DMS53 treated with DMSO at 0.1 percent for 48 hours (cell line): ENCODE results near the gene HLA-DMB.

Experiments
- DNase-seq: peaks from one replicate; lab custom pipeline; 2025; ENCODE audit not compliant: unreplicated experiment; lab: John Stamatoyannopoulos, UW

HLA-DMB gene

DNA sequence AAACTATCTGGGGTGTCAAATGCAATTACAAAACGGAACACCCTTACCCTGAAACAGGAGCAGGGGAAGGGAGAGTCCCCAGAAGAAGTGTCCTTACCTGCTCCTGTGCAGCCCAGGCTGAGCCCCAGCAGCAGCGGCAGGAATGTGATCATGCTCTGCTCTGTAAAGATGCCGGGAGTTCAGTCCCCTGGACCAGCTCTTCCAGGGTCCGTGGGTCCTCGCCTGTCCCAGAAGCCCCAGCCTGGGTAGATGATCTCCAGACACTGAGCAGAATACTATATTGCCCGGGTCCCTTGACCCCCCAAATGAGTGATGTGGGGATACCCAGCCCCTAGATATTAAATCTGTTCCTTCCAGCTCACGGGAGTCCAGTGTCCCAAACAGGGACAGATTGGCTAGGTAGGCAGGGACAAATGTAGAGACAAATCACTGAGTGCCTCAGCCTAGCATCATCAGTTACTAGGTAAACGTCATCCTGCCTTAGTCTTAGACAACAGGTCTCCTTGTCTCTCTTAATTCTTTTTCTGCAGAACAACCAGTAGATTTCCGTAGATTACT, at the start of gene HLA-DMB:
Gene HLA-DMB (minus strand): TSS at position 373 of the 558 bp plus-strand sequence. CDS start 221 bp downstream, at position 152.
- peak; percentile 92 for DNase-seq

DNA sequence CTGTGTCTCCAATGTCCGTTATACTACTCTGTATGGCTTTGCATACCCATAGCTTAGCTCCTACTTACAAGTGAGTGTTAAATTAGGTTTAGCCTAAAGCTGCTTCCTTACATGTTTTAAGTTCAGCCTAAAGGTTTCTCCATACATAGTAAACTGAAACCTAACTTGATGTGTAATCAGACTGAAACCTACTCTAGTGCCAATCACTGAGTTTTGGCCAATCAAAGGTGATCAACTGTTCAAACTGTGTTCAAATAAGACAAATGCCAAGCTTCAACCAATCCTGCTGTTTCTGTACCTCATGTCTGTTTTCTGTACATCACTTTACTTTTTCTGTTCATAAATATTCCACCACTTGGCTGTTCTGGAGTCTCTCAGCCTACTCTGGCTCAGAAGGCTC, 48.5 kb upstream of the HLA-DMB start:
- DNase-seq, result no peak

DNA sequence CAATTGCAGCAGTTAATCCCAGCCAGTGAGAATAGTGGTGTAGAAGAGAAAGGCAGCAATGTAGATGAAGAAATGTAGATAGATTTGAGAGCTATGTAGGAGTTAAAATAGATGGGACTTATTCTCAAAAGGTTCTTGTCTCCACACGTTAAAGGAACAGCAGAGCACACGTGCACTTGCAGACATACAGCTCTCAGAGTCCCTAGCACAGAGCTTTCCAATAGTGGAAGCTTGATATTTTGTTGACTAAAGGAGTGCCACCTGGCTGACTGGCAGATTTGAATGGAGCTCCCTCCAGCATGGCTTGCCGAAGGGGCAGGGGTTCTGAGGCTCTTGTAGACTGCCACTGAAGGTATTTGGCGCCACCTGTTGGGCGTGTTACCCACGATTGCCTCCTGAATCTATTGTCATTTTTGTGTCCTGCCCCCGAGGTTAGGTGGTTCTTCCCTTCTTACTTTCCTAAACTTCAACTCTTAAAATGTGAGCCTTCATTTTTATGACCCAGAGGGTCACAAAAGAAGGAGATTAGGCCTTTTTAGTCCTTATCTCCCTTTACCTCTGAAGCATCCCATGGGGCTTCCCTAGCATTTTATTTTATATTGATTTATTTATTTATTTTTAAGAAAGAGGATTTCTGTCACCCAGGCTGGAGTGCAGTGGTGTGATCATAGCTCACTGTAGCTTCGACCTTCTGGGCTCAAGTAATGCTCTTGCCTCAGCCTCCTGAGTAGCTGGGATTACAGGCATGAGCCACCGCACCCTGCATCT, 44.0 kb upstream of the HLA-DMB start:
- peak; percentile 96 for DNase-seq

DNA sequence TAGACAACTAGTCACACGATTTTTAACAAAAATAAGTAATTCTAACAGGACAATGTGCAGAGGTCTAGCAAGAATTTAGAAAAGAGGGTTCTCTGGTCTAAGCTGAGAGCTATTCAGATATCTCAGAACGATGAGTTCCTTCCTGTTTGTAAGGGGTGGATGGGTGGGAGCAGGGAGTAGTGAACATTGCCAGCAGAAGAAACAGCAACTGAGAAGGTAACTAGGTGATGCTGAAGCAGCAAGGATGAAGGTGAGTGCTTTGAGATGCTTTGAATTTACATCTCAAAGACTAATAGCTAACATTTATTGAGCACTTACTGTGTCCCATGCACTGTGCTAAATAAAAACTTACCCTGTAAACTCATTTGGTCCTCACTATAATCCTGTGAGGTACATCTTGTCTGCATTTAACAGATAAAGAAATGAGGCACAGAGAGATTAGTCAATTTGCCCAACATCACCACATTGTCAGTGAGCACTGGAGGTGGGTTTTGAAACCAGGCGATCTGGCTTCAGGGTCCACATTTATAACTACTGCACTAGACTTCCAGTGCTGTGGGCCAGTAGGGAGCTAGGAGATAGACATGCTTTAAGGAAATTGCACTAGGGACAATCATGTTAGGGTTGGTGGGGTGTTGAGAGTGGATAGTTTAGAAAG, 43.3 kb upstream of the HLA-DMB start:
- no peak for DNase-seq

DNA sequence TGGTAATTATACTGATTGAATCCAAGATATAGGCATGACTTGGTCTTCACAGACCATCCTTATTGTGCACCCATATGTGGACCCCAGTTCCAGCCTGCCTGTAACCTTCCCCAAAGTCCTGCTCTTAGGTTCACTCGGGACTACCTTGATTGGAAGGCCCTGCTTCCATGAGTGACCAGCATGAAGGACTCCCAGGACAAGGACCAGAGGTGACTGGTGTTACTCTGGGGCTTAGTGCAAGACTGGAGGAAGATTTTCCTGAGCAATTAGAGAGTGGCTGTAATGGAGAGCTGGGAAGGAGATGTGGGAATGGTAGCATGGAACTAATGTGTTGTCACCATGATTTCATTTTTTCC, 42.6 kb upstream of the HLA-DMB start:
- DNase-seq, result no peak

DNA sequence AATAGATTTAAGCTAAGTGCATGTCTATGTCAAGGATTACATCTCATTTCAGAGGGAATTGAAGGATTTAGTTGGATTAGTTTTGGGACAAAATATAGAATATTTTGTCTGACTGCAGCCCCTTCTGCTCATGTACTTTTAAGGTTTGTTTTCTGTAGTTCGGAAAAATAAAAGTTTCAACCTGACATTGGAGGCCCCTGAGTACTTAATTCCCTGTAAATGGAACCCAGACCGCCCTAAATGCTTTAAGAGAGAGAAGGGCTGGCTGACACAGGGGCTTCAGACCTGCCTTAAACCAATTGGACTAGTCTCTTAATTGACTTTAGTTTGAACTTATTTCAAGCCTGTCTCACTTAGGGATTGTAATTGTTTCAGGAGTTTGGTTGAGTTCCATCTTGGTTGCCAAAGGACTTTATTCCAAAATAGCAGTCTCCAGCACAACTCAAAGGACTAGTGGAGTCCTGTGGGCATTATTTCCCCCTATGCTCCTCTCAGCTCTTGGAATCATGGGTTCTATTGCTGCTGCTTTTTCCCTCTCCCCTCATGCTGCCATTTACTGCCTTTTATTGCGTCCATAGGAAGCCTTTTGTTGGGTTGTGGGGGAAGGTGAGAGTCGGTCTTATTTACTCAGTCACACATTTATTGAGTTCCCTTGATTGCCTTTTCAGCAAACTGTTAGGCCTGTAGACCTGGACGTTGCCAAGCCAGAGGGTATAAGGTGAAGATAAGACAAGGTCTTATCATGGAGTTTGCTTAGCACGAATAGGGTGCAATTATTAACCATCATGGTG, 42.1 kb upstream of the HLA-DMB start:
- no peak for DNase-seq

DNA sequence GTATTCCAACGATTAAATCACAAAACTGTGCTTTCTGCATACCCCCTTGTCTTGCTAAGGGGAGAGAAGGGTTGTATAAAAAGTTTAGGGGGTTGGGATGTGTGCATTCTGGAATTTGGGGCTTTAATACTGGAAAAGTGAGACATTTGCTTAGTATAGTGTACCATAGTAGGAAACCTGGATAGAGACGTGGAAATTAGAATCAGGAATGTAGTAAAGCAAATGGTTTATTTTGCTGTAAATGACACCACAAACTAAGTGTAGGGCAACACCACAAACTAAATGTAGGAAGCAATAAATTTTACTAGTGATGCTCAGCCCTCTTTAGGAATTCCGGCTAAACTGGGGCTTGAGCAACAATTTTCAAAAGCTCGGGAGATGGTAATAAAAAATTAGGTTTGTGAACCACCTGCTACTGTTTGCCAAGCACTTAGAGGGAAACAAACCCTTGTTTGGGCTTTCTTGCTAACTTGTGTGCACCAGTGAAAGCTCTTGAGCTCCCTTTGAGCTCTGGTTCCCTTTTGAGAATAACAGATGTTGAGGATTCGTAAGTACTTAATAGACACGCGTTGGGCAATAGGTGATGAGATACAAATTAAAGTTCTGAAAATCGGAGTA, 41.4 kb upstream of the HLA-DMB start:
- DNase-seq, result peak; percentile 86

DNA sequence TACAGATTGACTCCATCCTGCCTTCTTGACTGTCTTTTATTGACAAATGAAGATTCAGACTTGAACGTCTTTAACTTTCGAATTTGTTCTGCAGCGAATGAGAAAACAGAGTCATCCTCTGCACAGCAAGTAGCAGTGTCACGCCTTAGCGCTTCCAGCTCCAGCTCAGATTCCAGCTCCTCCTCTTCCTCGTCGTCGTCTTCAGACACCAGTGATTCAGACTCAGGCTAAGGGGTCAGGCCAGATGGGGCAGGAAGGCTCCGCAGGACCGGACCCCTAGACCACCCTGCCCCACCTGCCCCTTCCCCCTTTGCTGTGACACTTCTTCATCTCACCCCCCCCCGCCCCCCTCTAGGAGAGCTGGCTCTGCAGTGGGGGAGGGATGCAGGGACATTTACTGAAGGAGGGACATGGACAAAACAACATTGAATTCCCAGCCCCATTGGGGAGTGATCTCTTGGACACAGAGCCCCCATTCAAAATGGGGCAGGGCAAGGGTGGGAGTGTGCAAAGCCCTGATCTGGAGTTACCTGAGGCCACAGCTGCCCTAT, 39.7 kb upstream of the HLA-DMB start:
- DNase-seq, result no peak

DNA sequence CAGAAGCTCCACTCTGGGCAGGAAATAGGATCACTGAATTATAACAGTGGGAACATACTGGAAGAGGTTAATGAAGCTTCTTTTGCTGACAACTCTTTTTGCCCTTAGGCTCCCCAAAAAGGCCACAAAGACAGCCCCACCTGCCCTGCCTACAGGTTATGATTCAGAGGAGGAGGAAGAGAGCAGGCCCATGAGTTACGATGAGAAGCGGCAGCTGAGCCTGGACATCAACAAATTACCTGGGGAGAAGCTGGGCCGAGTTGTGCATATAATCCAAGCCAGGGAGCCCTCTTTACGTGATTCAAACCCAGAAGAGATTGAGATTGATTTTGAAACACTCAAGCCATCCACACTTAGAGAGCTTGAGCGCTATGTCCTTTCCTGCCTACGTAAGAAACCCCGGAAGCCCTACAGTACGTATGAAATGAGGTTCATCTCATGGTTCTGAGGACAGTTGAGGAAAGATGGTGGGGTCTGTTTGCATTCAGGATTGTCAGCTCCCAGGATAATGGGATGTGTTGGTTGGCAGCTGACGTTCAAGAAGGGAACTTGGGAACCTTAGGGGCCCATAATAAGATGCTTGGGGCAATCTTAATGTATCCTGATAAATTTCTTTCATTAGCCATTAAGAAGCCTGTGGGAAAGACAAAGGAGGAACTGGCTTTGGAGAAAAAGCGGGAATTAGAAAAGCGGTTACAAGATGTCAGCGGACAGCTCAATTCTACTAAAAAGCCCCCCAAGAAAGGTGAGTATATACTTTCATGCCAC, 39.1 kb upstream of the HLA-DMB start:
- no peak for DNase-seq

DNA sequence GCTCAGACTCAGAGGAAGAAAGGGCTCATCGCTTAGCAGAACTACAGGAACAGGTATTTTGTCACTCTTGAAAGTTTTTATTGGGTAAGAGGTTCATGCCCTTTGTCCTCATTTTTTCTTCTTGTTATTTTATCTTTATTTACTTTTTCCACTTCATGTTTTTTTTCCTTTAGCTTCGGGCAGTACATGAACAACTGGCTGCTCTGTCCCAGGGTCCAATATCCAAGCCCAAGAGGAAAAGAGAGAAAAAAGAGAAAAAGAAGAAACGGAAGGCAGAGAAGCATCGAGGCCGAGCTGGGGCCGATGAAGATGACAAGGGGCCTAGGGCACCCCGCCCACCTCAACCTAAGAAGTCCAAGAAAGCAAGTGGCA, 37.1 kb upstream of the HLA-DMB start:
- DNase-seq, result no peak

DNA sequence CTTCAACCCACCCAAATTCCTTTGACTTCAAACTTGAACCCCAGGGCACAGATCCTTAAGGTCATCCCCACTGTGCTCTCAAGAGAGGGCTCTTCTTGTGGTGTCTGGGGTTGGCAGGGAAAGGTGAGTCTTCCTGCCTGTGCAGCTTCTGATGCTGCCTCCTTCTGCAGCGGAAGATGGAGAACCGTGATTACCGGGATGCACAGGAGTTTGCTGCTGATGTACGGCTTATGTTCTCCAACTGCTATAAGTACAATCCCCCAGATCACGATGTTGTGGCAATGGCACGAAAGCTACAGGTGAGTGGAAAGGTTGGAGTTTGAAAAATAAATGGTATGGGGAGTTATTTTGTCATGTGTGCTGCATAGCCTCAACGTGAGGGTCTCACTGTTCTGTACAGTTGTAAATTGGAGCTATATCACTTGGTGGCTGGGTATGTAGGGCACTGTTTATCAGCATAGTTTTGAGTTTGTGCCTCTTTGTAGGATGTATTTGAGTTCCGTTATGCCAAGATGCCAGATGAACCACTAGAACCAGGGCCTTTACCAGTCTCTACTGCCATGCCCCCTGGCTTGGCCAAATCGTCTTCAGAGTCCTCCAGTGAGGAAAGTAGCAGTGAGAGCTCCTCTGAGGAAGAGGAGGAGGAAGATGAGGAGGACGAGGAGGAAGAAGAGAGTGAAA, 36.6 kb upstream of the HLA-DMB start:
- no peak for DNase-seq

DNA sequence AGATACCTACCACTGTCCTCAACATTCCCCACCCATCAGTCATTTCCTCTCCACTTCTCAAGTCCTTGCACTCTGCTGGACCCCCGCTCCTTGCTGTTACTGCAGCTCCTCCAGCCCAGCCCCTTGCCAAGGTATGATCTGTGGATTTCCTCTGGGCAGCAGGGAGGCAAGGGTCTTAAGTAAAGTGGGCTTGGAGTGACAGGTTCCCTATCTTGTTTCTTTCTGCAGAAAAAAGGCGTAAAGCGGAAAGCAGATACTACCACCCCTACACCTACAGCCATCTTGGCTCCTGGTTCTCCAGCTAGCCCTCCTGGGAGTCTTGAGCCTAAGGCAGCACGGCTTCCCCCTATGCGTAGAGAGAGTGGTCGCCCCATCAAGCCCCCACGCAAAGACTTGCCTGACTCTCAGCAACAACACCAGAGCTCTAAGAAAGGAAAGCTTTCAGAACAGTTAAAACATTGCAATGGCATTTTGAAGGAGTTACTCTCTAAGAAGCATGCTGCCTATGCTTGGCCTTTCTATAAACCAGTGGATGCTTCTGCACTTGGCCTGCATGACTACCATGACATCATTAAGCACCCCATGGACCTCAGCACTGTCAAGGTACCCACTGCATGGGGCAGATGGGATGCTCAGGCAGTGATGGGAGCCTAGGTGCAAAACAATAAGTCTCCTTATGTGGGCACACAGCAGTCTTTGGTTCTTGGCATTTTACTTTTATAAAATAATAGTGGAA, 35.7 kb upstream of the HLA-DMB start:
- no peak for DNase-seq

DNA sequence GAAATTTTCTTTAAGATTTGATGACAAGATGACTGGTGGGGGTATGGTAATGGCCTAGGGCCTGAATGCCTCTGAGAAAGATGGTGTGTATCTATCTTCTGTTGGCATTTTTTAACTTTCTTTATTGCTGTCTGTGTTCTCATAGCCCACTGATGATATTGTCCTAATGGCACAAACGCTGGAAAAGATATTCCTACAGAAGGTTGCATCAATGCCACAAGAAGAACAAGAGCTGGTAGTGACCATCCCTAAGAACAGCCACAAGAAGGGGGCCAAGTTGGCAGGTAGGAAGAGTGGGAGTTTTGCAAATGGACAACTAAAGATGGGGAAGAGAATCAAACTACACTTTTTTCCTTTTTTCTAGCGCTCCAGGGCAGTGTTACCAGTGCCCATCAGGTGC, 35.1 kb upstream of the HLA-DMB start:
- DNase-seq, result no peak

DNA sequence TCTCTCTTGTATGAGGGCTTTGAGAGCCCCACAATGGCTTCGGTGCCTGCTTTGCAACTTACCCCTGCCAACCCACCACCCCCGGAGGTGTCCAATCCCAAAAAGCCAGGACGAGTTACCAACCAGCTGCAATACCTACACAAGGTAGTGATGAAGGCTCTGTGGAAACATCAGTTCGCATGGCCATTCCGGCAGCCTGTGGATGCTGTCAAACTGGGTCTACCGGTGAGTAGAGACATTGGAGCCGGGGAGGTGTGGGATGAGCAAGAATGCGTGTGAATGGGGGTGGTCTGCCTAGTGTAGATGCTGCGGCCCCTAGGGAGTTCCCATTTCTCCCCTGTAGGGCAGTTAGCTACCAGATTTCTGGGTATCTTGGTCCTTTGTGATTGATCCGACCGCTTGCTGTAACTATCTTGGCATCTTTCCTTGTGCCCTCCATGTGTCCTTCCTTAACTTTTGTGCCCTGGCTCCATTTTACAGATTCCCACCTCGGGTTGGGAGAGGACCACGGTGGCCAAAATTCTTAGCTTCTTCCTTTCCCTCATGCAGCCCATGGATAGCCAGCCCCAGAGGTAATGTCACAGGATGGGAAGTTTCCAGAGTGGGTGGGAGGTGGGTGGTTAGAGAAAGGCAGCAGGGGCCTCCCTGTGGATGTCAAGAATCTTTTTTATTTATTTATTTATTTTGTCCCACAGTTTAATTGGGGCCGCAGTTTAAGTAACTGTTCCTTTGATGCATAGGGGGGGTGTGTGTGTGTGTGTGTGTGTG, 33.9 kb upstream of the HLA-DMB start:
- no peak for DNase-seq

DNA sequence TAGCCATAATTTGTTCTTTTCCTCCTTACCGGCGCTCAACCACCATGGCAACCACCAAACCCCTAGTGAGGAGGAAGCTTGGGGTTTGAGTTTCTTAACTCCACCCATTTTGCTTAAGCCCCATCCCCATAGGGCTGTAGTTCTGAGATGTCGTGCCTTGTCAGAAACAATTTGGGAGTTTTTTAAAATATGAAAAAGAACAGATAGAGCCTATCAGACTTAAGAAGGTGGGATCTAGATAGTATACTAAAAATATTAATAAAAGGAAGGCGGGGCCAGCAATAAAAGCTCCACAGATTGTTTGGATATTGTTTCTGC, 33.1 kb upstream of the HLA-DMB start:
- no peak for DNase-seq

DNA sequence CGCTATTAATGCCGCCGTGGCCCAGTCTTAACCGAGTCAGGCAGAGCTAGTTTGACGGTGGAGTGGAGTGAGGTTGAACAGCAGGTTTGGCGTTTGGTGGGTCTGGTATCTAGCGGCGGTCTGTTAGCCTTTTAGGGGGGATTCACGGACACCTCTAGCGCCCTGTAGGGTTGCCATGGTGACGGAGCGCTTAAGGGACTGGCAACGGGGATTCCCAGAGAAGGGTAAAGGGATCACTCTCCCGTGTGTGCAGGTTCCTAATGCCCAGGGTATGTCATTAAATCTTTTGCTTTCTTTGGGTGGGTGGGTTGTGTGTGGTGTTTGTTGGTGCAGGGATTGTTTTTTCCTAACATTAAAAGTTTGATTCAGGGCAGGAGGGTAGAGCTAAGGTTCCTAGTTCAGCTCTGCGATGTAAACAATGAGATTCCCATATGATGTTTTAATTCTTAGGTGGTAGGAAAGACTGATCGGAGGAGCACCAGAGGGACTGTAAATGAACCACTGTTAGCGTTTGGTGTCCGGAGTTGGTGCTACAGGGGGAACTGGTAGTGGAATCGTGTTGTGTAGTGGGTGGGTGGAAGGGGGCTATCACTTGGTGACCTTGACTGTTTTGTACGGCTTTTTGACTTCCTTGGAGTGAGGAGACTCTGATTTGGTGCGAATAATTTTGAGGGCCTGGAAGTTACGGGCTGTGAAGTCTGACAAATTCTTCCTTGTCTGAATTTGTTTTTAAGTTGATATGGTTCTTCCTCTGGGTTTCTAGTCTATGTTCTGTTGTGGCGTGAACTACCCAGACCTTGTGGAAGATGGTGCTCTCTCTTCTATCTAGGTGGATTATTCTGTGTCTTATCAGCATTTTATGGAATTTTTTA, 32.6 kb upstream of the HLA-DMB start:
- no peak for DNase-seq

DNA sequence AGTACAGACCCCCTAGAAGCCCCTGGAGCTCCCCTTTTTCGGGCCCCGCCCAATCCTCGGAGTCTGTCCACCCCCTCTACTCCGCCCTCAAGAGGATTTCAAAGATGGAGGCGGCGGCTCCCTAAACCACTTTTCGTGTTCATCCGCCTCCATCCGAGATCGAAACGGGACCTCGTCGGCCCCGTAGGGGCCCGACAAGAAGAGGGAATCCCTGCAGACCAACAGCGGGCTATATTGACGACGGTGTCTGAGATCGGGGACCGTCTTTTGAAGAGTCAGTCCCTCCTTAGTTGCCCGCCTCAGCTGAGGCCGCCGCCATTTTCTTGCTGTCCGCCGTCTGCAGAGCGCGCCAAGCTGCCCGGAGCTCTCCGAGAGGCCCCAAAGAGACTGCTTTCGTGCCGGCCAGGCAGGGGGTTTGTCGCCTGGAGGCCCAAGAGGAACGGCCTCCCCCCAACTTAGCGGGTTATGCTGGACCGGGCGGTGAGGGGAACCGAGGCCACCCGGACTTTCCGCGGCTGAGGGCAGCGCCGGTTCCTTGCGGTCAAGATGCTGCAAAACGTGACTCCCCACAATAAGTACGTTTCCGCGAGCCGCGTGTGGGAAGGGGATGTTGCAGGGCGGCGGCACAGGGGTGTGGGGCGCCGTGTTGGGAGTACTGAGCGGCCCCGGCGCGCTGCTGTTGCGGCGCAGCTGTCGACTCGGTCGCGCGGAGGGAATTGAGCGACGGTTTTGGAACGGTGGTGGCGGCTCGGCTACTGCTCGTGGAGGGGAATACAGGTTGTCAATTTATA, 31.7 kb upstream of the HLA-DMB start:
- DNase-seq, result no peak
